ENCODE data around the gene FGF14.
A peak's percentile ranks its signal among the peaks of the same experiment; 100 is the strongest.

Gene FGF14

DNA sequence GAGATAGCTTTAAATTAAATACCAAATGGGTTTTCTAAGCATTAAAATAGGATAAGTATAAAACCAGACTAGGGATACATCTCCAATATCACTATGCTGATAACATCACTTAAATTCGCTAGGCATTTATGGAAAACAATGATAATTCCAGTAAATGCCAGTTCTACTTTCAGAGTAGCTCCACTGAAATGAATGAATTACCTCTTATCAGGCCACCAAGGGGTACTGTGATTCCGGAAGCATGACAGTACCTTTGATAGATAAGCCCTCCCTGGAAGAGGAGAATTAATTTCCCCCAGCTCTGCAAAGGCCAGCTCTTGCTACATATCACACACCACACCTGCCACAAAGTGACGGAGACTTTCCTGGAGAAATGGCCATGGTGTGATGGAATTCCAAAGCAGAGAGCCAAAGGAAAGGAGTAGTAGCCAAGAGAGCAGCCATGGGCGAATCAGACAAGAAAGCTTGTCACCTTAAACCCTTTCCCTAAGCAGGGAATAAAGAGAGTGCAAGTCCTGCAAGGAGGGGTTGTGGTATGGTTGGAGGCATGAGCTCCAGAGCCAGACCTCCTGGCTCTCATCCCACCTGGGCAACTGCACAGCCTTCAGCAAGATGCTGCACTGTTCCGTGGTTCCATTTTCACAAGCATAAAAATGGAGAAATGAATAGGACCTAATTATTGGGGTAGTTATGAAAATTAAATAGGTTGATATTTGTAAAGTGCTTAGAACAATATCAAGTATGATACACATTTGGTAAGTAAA, 423.1 kb downstream of the FGF14 start:
- peak in 1 of 14 donors; percentile 88 for DNase-seq

DNA sequence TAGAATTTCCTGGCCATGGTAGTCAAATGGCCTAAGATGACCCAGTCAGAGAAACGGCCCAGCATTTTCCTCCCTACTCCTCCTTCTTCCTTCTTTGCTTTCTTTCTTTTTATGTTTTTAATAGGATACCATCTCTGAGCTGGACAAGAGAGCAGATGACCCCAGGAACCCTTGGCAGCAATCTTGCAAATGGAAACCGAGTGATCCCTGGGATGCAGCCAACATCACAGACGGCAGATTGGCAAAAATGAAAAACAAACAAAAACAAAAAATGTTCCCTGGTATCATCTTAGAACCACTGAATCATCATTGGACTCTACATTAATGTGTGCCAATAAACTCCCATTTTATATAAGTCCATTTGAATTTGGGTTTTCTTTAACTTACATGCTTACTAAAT, 424.4 kb downstream of the FGF14 start:
- peak in 2 of 14 donors; percentile 31 to 89 for DNase-seq

DNA sequence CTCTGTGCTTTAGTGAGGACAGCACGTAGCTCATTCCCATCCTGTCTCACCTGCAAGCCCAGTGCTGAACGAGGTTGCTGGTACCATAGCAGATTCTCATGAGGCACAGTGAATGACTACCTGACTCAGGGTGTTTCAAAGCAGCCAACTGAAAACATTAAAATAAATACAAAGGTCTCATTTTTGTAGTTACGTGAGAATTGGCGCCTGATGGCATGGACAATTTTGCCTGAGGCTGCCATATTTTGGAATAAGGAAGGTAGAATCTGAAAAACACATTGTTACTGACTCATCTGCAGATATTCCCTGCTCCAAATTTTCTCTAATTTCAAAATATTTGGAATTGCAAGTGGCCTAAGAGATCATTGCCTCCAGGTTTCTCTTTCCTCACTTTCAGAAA, 429.7 kb downstream of the FGF14 start:
- DNase-seq = no peak

DNA sequence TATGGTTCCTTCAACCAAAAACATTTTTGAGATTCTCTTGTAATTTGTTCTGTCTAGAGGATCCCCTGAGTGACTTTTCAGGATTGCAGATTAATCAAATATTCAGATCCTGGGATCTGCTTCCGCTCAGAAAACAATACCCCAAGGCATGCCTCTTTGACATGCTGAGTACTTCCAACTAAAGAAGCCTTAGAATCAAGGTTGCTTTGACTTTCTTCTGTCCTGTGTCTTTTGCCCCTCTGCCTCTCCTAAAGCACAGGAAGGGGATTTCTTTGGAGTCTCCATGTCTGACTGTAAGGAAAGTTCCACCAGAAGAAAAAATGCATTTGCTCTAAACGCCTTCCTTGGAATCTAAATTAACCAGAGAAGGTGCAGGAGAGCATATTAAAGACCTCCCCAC, 431.5 kb downstream of the FGF14 start:
- DNase-seq = no peak

DNA sequence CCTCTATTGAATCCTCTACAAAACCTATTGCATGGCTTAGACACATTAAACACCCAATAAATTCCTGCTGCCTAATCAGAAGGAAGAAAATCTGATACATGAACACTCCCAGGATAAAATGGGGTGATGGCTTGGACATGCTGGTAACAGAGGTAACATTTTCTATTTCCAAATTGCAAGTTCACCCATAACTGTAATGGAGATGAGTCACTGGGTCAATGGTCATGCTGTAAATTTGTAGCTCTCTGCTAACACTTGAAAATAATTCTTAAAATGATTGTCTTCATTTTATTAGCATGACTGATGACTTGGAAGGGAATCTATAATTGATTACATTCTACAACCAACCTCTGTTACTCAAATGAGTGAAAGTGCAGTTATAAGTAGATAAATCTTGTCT, 434.1 kb downstream of the FGF14 start:
- DNase-seq = no peak

DNA sequence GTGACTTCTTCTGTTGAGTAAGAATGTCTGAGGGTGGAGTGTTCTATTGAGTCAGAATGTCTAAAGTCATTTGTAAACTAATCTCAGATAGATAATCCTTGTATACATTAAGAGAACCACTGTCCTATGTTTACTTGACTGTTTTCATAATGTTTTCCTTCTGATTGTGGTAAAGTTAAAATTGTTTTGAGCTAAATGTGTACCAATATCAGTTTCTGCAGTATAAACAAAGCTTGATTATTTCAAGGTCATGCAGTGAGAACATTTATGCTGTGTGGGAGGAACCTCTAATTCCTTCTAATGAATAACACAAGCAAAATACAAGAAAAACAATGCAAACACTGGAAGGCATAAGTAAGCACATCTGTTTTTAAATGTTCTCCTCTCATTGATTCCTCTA, 434.6 kb downstream of the FGF14 start:
- no peak for DNase-seq

DNA sequence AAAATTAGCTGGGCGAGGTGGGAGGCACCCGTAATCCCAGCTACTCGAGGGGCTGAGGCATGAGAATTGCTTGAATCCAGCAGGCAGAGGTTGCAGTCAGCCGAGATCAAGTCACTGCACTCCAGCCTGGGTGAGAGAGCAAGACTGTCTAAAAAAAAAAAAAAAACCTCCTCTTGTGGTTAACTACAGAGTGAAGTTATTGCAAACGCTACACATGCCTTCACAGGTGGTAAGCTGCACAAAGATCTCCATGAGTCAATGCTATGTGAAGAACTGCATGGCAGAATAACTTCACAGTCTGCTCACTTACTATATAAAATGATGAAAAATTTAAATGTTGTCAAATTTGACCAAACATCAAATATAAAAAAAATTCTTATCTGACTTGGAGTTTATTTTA, 436.8 kb downstream of the FGF14 start:
- DNase-seq = no peak

DNA sequence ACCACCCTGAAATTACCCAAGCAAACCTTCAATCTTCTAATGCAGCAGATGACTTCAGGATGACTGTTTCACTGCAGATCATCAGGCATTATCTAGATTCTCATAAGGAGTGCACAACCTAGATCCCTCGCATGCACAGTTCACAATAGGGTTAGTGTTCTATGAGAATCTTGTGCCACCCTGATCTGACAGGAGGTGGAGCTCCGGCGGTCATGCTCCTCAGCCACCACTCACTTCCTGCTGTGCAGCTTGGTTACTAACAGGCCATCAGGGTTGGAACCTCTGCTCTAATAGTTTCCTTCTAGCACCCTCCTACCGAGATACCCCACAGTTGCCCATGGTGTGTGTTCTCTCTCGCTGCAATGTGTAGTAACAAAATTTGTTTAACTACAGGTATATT, 442.8 kb downstream of the FGF14 start:
- DNase-seq = no peak

DNA sequence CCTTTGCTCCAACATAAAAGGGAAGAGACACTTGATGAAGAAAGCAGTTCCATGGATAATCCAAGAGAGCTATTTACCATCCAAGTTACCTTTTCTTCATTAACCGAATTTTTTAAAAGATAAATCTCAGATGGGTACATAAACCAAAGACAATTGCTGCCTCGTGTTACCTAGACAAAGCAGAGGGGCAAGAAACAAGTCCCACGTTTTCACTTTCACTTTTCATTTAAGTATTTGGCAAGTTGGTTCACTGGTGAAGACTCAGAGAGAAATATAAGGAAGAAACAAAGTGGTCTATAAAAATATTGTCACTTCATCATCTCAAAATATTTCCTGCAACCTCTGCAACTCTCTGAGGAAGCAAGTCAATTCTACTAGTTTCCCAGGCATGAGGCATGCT, 446.1 kb downstream of the FGF14 start:
- DNase-seq = no peak

DNA sequence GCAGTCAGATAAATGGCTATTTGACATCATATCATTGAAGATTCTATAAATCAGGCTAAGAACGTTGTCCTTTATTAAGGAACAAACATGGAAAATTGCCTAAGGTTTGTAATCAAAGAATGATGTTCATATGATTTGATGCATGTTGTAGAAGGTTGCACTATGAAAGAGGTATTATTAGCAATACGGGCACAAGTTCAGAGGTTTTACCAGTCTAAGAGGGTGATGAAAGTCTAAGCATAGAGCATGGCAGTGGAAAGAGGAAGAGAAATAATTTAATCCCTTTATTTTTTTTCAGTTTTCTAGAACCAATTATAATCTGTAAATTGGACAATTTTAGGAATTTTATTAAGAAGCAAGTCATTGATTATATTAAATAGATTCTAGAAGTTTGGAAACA, 450.7 kb downstream of the FGF14 start:
- no peak for DNase-seq

DNA sequence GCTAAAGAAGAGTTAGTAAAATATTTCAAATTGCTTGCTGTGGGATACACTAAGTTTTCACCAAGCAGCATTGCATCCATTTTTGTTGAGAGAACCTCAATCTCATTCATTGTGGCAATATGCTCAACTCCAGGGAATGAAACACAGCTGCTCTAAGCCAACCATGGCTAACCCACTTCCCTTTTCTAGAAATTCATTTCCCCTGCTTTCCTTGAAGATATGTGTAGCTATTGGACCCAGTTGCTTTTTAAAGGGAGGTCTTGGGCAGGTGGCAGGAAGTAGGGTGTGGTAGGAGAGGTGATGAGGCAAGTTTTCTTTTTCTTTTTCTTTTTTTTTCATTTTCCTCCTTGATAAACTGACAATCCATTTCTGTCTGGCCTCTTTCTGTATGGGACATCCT, 452.2 kb downstream of the FGF14 start:
- DNase-seq = no peak

DNA sequence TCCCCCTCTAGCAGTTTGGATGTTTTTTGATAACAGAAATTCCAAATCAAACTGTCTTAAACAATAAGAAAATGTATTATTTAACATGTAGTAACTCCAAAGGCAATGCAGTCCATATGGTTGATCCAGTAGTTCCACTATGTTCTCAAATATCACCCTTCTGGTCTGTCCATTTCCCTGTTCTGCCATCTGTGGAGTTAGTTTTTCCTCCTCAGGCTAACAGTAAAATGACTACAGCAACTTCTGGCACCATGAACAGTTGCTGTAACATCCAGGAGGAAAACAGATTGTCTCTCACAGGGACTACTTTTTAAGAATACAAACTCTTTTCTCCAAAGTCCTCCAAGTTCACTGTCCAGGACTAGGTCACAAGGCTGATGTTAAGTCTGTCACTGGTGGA, 455.4 kb downstream of the FGF14 start:
- peak in 1 of 14 donors; percentile 47 for DNase-seq

DNA sequence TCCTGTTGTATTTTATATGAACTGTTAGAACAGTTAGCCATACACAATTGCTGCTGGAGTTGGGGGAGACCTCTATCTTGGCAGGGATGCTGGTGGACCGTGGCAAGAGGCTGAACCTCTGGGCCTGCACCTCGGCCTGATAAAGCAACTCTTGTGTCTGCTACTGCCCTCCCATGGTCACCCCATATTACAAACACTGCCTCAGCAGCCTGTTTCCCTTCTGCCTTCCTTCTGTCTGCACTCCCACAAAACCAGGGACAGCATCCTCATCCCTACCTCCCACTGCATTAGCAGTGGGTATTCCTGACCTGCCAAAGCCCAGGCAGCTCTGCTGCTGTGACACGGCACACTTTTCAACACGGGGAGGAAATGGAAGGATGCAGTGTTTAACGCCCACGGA, 456.4 kb downstream of the FGF14 start:
- DNase-seq = peak in 1 of 14 donors; percentile 56

DNA sequence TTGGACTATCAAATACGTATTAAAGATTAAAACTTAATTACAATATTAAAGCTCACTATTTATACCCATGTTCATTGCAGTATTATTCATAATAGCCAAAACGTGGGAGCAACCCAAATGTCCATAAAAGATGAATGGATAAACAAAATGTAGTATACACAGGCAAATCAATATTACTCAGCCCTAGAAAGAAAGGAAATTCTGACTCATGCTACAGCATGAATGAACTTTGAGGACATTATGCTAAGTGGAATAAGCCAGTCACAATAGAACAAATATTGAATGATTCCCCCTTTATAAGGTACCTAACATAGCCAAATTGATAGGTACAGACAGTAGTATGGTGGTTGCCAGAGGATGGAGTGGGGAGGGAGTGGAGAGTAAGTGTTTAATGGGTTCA, 457.3 kb downstream of the FGF14 start:
- DNase-seq = no peak

DNA sequence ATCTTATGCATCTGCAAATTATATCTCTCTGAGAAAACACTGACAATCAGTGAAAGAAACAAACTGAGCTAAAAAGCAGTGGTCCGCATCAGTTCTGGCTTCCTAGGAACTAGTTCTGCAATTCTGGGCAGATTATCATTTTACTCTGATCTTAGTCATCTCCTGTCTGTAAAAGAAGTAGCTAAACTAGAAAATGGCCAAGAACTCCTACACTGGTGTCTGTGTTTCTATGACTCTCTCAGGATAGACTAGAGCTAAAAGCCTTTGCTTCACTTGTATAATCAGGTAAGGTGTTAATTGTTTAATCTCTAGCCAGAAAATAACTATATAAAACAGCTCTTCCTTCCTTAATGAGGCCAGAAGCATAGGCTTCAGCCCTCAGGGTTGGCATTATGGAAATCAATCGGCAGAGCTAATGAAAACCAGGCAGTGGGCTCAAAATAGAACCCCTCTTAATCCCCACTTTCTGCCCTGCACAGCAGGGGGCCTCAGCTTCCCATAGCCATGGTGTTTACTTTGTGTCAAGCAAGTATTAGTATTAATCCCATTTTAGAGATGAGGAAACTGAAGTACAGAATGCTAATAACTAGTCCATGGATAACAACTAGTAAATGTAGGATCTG, 459.2 kb downstream of the FGF14 start:
- DNase-seq = no peak

DNA sequence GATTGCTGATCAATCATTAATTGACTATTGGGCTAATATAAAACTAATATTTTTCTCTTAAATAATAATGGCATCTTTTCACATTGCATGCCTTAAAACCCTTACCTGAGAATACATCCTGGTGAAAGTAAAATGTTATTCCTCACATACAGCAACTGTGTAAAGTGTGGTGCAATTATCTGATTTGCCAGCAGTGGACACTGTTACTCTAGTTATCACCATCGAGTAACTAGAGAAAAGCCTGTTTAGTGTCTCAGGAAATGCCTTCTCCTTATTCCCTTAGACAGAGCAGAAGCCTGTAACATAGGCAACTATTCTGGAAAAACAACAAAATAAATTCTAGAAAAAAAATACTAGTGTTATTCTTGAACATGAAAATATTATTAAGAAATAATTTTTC, 459.8 kb downstream of the FGF14 start:
- DNase-seq = peak in 1 of 14 donors; percentile 66

DNA sequence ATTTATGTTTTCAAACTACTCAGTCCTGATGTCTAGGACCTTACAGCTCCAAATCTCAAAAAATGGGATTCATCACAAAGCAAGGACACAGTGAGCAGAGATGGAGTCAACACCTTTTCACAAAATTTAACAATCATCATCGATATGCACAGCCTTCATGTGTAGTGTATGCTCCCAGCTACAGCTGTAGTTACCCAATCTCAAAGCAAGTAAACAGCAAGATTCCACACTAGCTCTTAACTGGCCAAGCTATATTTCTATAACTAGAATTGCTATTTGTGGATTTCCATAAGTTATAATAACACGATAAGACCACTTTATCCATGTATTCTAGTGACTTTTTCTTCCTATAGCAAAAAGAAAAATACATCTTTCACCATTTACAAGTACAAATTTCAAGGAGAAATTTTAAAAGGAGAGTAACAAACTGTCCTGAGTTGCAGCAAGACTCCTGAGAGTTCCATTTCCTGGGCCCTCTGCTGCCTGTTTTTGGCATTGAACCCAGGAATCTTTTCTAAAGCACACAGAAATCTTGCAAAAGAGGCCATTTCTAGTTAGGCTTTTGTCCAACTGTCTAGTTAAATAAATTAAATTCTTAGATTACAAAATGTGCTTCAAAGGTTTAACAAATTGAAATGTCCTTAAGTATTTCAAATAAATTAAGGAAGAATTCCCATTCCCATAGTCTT, 460.6 kb downstream of the FGF14 start:
- DNase-seq = no peak

DNA sequence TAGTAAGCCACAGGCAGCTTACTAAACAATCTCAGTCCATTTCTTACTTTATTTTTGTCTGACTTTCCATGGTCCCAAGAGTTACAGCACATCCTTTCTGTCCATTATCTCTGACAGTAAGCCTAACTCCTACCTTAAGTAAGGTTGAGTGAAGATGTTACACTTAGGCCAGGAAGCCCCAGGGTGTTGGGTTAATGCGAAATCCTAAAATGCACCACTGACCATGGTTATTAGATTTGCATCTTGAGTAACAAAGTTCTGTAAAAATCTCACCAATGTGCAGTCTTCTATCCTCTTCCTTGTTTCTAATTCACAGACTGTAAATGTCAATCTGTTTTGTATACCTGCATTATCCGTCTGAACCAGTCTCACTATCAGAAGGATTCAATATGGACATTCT, 462.5 kb downstream of the FGF14 start:
- no peak for DNase-seq

DNA sequence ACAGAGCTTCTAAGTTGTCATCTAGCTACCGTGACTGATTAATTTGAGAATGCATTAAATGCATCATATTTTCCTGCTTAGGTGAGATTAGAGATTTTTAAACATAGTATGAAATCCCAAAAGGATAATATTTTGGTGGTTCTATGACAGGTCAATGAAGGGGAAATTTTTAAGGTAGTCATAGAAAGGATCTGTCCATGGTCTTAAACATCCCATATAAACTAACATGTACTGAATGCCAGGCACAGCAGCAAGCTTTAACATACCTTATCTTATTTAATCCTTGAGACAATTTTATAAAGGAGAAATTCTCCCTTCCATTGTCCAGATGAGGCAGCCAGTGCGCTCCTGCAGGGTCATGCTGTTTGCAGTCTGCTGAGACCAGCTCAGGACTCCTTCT, 466.0 kb downstream of the FGF14 start:
- DNase-seq = no peak

DNA sequence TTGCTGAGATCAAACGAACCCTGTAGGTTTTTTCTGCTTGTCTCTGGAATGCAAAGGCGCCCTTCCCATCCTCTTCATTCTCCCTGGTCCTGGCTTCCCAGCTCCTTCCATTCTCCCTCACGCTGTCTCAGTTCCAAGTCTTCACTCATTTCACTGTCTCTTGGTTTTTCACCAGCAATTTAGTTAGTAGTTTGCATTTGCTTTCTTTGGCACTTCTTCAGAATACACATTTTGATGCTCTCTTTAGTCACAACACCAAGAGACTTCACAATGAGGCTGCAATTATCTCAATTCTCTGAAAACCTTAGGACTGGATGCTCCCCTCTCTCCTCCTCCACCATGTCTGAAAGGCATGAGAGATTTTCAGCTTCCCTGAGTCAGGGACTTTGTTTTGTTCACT, 470.7 kb downstream of the FGF14 start:
- DNase-seq = no peak

DNA sequence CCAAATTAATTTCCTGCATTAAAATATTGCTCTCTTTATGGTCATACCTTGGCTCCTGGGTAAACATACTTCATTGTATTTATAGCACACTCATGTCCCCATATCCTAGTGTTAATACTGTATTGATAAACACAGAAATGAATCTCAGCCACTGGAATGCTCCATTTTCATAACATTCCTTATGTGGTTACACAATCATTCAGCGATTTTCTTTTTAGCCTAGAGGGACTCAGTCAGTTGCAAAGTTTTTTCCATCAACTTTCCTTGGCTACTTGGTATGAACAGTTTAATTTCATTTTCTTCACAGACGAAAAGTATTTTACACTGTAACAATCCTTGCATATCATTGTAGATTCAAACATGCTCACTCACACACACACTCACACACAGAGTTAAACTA, 471.5 kb downstream of the FGF14 start:
- DNase-seq = no peak

DNA sequence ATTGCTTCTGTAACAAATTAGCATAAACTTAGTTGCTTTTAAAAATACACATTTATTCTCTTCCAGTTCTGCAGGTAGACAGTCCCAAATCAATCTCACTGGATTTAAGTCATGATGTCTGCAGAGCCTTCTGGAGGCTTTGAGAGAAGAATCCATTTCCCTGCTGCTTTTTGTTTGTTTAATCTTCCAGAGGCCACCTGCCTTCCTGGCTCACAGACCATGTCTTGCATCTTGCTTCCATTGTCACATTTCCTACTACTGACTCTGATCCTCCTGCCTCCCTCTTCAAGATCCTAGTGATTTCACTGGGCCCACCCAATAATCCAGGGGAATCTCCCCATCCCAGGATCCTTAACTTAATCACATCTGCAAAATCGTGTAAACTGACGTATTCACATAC, 476.1 kb downstream of the FGF14 start:
- peak in 1 of 14 donors; percentile 61 for DNase-seq

DNA sequence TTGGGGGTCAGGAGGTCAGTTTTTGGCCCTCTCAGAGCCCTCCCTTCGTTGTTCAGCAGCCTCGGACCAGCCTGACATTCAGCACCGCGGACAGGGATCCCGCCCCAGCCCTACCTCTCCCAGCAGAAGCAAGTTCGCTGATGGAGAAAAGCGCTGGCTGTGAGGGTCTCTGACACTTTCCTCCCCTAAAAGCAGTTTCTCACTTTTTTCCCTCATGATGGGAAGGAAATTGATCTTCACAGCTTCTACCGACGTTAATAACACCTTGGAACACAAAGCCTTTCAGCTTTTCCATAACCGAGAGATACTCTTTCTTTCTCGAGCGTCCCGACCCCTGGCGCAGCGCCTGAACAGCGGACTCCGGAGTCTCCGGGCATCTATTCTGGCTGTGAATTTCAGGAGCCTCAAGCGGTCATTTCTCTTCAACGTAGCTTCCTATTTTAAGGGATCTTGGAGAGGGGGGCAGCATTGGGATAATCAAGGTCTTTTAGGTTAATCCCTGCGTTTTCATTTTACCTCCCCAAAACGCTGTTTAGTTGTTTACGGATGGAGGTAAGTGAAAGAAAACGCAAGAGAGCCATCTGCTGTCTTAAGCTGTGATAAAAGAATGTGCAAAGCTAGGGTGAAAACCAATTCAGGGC, 482.2 kb downstream of the FGF14 start:
- DNase-seq = peak in 1 of 14 donors; percentile 60

Data from C1 segment of cervical spinal cord (tissue), 14 donors.